Ecto neural progenitor cell (in vitro differentiated cells): ENCODE results near the gene PRKCE.

Source experiments
- DNase-seq: peaks from one replicate; pipeline ENCODE4 v3.0.0-alpha.2; 2018; ENCODE audit warnings: low spot score

Gene PRKCE

GRCh38 chr2:45651415-45652089 lies at the start of gene PRKCE:
Gene PRKCE, plus strand, starts transcription at chr2:45651675.
- peak; percentile 69 for DNase-seq

- no peak for DNase-seq
Observed at GRCh38 chr2:45602624-45603023, 48.9 kb upstream of the PRKCE start.

- no peak for DNase-seq
Observed at GRCh38 chr2:45605116-45605515, 46.4 kb upstream of the PRKCE start.

- no peak for DNase-seq
Observed at GRCh38 chr2:45606796-45607195, 44.7 kb upstream of the PRKCE start.

- no peak for DNase-seq
Observed at GRCh38 chr2:45607701-45608100, 43.8 kb upstream of the PRKCE start.

GRCh38 chr2:45610281-45611019 lies 41.0 kb upstream of the PRKCE start:
- DNase-seq: peak; percentile 65

- peak; percentile 91 for DNase-seq
Observed at GRCh38 chr2:45611020-45611859, 40.2 kb upstream of the PRKCE start, which contains the start of gene SRBD1. Gene SRBD1, minus strand, starts transcription at chr2:45611267. Its CDS starts 5,826 bp downstream, at chr2:45605441.

- DNase-seq: no peak
Observed at GRCh38 chr2:45612285-45612684, 39.2 kb upstream of the PRKCE start.

GRCh38 chr2:45612731-45613130 lies 38.7 kb upstream of the PRKCE start:
- DNase-seq: no peak

GRCh38 chr2:45614330-45614729 lies 37.1 kb upstream of the PRKCE start:
- DNase-seq: no peak

- DNase-seq: no peak
Observed at GRCh38 chr2:45614871-45615415, 36.5 kb upstream of the PRKCE start.

- DNase-seq: no peak
Observed at GRCh38 chr2:45616658-45617411, 34.6 kb upstream of the PRKCE start.

- no peak for DNase-seq
Observed at GRCh38 chr2:45617496-45617895, 34.0 kb upstream of the PRKCE start.

GRCh38 chr2:45622336-45623075 lies 29.0 kb upstream of the PRKCE start:
- DNase-seq: no peak

- no peak for DNase-seq
Observed at GRCh38 chr2:45623098-45623497, 28.4 kb upstream of the PRKCE start.

- DNase-seq: no peak
Observed at GRCh38 chr2:45625824-45626223, 25.7 kb upstream of the PRKCE start.

- DNase-seq: no peak
Observed at GRCh38 chr2:45626387-45627221, 24.9 kb upstream of the PRKCE start.

- no peak for DNase-seq
Observed at GRCh38 chr2:45627911-45628310, 23.6 kb upstream of the PRKCE start.

GRCh38 chr2:45629971-45630370 lies 21.5 kb upstream of the PRKCE start:
- DNase-seq: no peak

- DNase-seq: no peak
Observed at GRCh38 chr2:45631319-45631718, 20.2 kb upstream of the PRKCE start.
